GM21367 (cell line): Measurements from ENCODE around the gene LDB2.

Experiments used
- ATAC-seq: cut with Tn5 transposase; IDR thresholded peaks from one replicate; pipeline ENCODE4 v1.9.1; 2021; ENCODE audit not compliant: unreplicated experiment

Gene LDB2

GRCh38 chr4:16508968-16509367 lies 389.5 kb downstream of the LDB2 start:
- ATAC-seq: no peak

- no peak for ATAC-seq
These were observed 392.7 kb downstream of the LDB2 start for GRCh38 chr4:16505726-16506125.

DNA sequence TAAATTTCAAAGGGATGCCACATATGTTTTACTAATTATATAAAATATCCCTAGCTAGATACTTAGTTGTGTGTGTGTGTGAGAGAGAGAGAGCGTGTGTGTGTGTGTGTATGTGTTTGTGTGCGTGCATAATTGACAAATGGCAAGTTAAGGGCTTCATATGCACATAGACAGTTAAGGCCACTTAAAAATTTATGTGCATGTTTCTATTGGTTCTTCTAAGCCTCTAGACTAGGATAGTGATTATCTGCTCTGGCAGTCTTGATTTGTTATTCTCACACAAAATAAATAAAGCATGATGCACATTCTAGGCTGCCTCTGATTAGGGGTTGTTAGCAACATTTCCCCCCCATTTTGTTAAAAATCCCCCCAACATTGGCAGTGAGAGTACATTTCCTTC lies 393.2 kb downstream of the LDB2 start:
- no peak for ATAC-seq

DNA sequence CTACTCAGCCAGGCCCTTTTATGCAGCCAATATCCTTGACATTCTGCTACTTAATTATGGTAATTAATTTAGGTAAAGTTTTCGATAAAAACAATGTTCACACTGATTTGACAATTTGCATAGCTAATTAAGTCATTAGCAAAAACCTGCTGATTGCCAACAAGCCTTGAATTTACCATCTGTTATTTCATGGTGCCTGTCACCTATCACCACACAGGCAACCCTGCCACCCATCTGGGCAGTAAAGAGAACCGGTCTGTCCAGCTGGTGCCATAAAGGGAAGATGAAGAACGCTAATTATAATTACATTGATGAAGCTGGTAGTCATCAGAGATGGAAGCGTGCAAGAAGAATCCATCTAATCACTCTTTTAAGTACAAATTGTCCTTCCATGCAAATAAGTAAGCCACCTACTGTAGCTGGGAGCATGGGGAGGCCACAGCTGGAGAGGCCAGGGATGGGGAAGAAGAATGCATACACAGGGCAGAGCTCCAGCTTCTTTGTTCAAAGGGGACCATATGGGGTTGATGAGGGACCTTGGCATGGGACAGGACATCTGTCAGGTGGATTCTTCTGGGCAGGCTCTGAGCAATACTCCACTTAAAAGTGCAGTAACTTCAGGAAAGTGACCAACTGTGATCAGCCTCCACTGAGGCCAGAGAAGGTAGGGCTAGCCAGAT lies 394.9 kb downstream of the LDB2 start:
- no peak for ATAC-seq

DNA sequence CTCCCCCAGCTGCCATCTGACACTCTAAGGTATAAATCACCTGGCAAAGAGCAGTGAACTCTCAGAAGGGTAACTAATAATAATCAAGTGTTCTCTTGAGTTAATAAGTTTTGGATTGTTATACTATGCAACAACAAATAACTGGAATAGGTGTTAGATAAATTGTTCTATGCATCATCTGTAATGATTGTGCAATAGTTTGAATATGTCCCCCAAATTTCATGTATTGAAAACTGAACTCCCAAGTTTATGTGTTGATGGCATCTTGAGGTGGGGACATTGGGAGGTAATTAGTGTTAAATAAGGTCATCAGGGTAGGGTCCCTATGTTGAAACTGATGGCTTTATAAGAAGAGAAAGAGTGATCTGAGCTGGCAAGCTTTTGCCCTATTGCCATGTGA lies 399.5 kb downstream of the LDB2 start:
- no peak for ATAC-seq

DNA sequence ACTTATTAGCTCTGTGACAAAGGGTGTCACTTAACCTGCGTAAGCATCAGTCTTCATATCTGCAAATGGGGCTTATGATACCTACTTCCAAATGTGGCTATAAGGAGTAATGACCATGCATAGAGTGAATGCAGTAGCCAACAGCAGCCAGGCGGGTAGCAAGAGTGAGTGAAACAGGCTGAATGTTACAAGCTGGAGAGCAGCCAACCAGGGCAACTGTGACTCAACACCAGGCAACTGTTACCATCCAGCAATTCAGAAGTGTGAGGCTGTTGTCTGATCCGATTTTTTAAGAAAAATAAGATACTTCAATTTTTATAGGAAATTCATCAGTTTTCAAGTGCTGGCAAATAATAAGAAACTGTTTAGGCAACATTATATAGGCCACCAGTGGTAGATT lies 401.9 kb downstream of the LDB2 start:
- no peak for ATAC-seq

GRCh38 chr4:16492872-16493271 lies 405.6 kb downstream of the LDB2 start:
- ATAC-seq: no peak

- no peak for ATAC-seq
These were observed 409.2 kb downstream of the LDB2 start for GRCh38 chr4:16489226-16489625.

DNA sequence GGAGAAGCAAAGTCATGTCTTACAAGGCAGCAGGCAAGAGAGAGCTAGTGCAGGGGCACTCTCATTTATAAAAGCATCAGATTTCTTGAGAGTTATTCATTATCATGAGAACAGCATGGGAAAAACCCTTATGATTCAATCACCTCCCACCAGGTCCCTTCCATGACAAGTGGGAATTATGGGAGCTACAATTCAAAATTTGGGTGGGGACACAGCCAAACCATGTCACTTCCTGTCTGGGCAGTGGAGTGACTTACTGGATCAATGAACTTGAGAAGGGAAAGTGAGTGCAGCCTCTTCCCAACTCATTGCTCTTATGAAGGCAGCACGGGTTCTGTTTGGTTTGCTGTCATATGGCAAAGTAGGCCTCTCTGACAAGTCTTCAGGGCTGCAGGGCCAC lies 410.4 kb downstream of the LDB2 start:
- no peak for ATAC-seq

GRCh38 chr4:16484711-16485110 lies 413.7 kb downstream of the LDB2 start:
- no peak for ATAC-seq

- no peak for ATAC-seq
These were observed 414.9 kb downstream of the LDB2 start for GRCh38 chr4:16483540-16483939.

DNA sequence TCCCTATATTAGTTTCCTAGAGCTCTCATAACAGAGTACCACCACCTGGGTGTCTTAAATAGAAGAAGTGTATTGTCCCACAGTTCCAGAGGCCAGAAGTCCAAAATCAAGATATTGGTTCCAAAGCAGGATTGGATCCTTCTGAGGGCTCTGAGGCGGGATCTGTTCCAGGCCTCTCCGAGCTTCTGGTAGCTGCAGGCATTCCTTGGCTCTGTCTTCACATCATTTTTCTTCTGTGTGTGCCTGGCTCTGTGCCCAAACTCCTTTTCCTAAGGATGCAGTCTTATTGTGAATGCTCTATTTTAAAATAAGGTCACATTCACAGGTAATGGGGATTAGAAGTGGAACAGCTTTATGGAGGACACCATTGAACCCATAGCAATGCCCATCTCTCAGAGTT lies 418.4 kb downstream of the LDB2 start:
- ATAC-seq: no peak

DNA sequence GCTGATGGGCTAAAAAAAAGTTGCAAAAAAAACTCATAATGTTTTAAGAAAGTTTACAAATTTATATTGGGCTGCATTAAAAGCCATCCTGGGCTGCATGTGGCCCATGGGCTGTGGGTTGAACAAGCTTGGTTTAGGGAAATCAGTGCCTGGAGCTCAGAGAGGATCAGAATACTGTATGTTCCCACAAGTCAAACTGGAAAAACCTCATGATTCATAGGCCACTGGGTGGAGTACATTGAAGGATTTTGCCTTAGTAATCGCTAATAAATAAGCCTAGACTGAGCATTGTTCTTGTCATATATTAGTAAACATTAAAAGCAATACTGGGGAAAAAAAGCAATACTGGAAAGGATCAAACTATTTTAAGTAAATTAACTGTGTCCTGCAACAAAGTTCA lies 425.9 kb downstream of the LDB2 start:
- ATAC-seq: no peak

GRCh38 chr4:16467061-16467460 lies 431.4 kb downstream of the LDB2 start:
- ATAC-seq: no peak

DNA sequence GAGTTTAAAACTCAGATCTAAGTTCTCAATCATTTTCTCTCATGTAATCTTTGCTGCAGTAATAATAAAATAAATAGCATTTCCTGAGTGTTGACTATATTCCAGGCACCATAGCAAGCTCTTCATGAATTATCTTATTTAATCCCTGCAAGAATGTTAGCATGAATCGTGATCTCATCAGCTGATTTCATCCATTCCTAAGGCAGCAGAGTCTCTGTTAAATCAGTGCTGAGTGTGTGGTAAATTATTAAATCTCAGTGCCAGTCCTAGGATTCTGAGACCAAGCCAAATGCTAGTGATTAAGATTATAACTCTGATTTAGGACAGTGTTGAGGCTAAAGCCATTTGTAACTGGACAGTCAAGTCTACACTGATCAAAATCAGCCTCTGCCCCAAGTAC lies 431.9 kb downstream of the LDB2 start:
- no peak for ATAC-seq

DNA sequence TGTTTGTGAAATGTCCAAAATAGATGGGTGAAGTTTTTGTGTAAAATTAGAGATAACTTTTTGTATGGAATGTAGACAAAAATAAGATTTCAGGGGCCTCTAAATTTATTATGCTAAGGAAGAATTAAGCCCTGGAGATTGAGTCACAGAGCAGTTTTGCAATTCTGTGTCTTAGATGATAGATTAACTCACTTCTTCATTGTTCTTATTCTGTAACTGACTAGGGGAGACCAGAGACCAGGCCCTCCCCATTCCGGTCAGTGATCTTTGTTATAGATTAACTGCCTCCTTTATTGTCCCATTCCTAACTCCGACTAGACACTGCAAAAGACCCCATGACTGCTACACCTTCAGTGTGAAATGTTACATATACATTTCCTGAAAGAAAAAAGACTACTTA lies 433.8 kb downstream of the LDB2 start:
- ATAC-seq: no peak

GRCh38 chr4:16462656-16463055 lies 435.8 kb downstream of the LDB2 start:
- ATAC-seq: no peak

DNA sequence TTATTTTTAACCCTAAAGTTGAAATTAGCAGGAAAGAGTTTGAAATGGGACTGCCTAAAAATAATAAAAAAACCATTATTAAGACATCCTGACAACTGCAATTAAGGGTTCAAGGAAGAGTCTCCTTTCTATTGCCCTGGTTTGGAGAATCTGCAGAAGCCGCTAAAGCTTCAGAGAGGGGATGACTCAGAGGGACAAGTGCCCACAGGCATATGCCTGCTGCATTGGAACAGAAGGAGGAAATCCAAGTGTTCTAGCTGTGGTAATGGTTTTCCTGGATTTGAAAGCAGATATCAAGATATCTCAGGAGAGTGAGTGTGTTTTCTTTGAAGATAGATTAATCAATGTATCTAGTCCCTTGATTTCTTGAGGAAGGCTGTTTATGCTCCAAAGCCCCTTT lies 437.1 kb downstream of the LDB2 start:
- ATAC-seq: no peak

DNA sequence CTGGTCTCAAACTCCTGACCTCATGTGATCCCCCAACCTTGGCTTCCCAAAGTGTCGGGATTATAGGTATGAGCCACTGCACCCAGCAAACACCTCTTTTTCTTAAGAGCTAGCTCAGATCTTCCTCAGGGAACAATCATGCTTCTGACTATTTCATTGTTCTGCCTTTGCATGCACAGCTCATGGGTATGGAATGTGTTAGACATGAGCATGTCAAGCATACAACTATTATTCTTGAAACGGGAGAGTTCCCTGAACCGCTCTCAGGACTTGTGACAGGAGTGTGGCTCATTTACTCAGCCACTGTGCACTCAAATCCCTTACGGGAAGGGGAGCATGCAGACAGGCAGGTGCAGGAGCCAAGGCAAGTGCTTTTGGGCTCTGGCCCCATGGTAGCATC lies 440.5 kb downstream of the LDB2 start:
- no peak for ATAC-seq
